DND-41 (cell line): ENCODE measurements around the gene PLPP6.

ENCODE experiments used
- ATAC-seq: fragments of 200-7000 bp; cut with Tn5 transposase; 3 replicates; pipeline ENCODE4 v1.9.1; 2021; ENCODE audit warnings: low read depth; ENCODE audit not compliant: insufficient read depth
- DNase-seq: peaks from one replicate; pipeline ENCODE4 v3.0.0-alpha.2; 2020
- H2AFZ ChIP-seq: 2 replicates; pipeline ENCODE4 v1.6.0; 2012; ENCODE audit warnings: low read depth, low read length
- H3K27ac ChIP-seq: 2 replicates; pipeline ENCODE4 v1.5.1; 2012; ENCODE audit warnings: low read length, inconsistent platforms
- H3K27me3 ChIP-seq: fragments of 200-600 bp; sonication (generic); 2 replicates; pipeline ENCODE4 v1.6.0; 2012; ENCODE audit warnings: low read length, mild to moderate bottlenecking, inconsistent platforms; ENCODE audit not compliant: insufficient read depth, poor library complexity
- H3K36me3 ChIP-seq: 2 replicates; pipeline ENCODE4 v1.5.1; 2012; ENCODE audit warnings: low read length, inconsistent platforms; ENCODE audit not compliant: insufficient read depth
- H3K4me1 ChIP-seq: 2 replicates; pipeline ENCODE4 v1.5.1; 2012; ENCODE audit warnings: mild to moderate bottlenecking, low read length; ENCODE audit not compliant: insufficient read depth
- H3K4me2 ChIP-seq: 2 replicates; pipeline ENCODE4 v1.6.0; 2012; ENCODE audit warnings: mild to moderate bottlenecking, moderate library complexity, low read length, inconsistent platforms; ENCODE audit not compliant: insufficient read depth
- H3K4me3 ChIP-seq, 2 experiments: fragments of 200-600 bp in 1 of 2; shearing (Covaris generic) in 1 of 2; 2 replicates each; pipeline ENCODE4 v1.5.1; 2012 to 2016; ENCODE audit warnings: inconsistent platforms in 2 of 2, low read length in 2 of 2, mild to moderate bottlenecking in 2 of 2, low read depth in 1 of 2, moderate library complexity in 1 of 2
- H3K79me2 ChIP-seq: 2 replicates; pipeline ENCODE4 v1.6.0; 2012; ENCODE audit warnings: low read length, inconsistent platforms; ENCODE audit not compliant: insufficient read depth
- H3K9ac ChIP-seq: 2 replicates; pipeline ENCODE4 v1.6.0; 2012; ENCODE audit warnings: low read depth, mild to moderate bottlenecking, inconsistent platforms, low read length, moderate library complexity
- H3K9me3 ChIP-seq: 2 replicates; pipeline ENCODE4 v1.5.1; 2012; ENCODE audit warnings: low read length, moderate library complexity, mild to moderate bottlenecking, inconsistent platforms; ENCODE audit not compliant: insufficient read depth, severe bottlenecking
- H4K20me1 ChIP-seq: 2 replicates; pipeline ENCODE4 v1.6.0; 2012; ENCODE audit warnings: low read length; ENCODE audit not compliant: insufficient read depth
- CTCF ChIP-seq: IDR thresholded peaks from 2 replicates; pipeline ENCODE4 v1.5.1; 2012; ENCODE audit warnings: borderline replicate concordance, low read length, moderate library complexity, mild to moderate bottlenecking; ENCODE audit not compliant: poor library complexity, severe bottlenecking; ENCODE audit errors: extremely low read depth
- EZH2 ChIP-seq: IDR thresholded peaks from 3 replicates; pipeline ENCODE4 v1.6.1; 2012; ENCODE audit warnings: borderline replicate concordance, low read depth, mild to moderate bottlenecking, moderate library complexity, low read length, inconsistent platforms; ENCODE audit not compliant: severe bottlenecking

Gene PLPP6

GRCh38 chr9:4691795-4692194, 29.7 kb downstream of the PLPP6 start:
- H3K4me3 ChIP-seq: no peak overlapping the region
- no peak overlapping the region for H3K4me2 ChIP-seq
- no peaks in the 10 kb centered on the region for H3K4me1 ChIP-seq
- no peak for DNase-seq
- H3K36me3 ChIP-seq: peaks cover 32% of the 10 kb centered on the region
- TF ChIP-seq EZH2 (no peak), CTCF (no peak)
- H2AFZ ChIP-seq: no peak overlapping the region
- H3K27ac ChIP-seq: no peak overlapping the region
- H3K9ac ChIP-seq: no peak overlapping the region
- peaks cover 22% of the 10 kb centered on the region for H3K79me2 ChIP-seq
- H4K20me1 ChIP-seq: no peaks in the 10 kb centered on the region; the same call in 1 of the 2 replicates
- no peaks in the 10 kb centered on the region for H3K9me3 ChIP-seq
- ATAC-seq: no peak
- H3K27me3 ChIP-seq: no peaks in the 10 kb centered on the region

- Histone ChIP-seq H3K9me3 (no peaks in the 10 kb centered on the region), H3K9ac (no peak overlapping the region), H2AFZ (no peak overlapping the region), H3K79me2 (0 out of 2 replicates have a peak, but pooled peaks cover 4% of the 10 kb centered on the region), H3K27me3 (no peaks in the 10 kb centered on the region), H3K4me2 (no peak overlapping the region), H4K20me1 (no peaks in the 10 kb centered on the region), H3K27ac (no peak overlapping the region), H3K4me3 (no peak overlapping the region), H3K36me3 (peaks cover 53% of the 10 kb centered on the region), H3K4me1 (no peaks in the 10 kb centered on the region)
- no peak for TF ChIP-seq EZH2
- TF ChIP-seq CTCF: no peak
- DNase-seq: no peak
- no peak for ATAC-seq
Observed at GRCh38 chr9:4700091-4700490, 38.0 kb downstream of the PLPP6 start.

- H3K9ac ChIP-seq: no peak overlapping the region
- H3K4me3 ChIP-seq: no peak overlapping the region
- H3K36me3 ChIP-seq: peaks cover 55% of the 10 kb centered on the region
- no peaks in the 10 kb centered on the region for H3K4me1 ChIP-seq
- 0 out of 2 replicates have a peak, but pooled peaks cover 3% of the 10 kb centered on the region for H3K79me2 ChIP-seq
- H3K9me3 ChIP-seq: no peaks in the 10 kb centered on the region
- TF ChIP-seq CTCF (no peak), EZH2 (no peak)
- DNase-seq (no peak), ATAC-seq (no peak)
- H4K20me1 ChIP-seq: no peaks in the 10 kb centered on the region
- no peak overlapping the region for H3K4me2 ChIP-seq
- no peak overlapping the region for H2AFZ ChIP-seq
- H3K27me3 ChIP-seq: no peaks in the 10 kb centered on the region
- H3K27ac ChIP-seq: no peak overlapping the region
Observed at GRCh38 chr9:4700932-4701331, 38.8 kb downstream of the PLPP6 start.

- Histone ChIP-seq H3K27me3 (no peaks in the 10 kb centered on the region), H4K20me1 (no peaks in the 10 kb centered on the region), H3K36me3 (peaks cover 59% of the 10 kb centered on the region), H3K79me2 (0 out of 2 replicates have a peak, but pooled peaks cover under 1% of the 10 kb centered on the region), H3K4me3 (no peak overlapping the region), H3K4me2 (no peak overlapping the region), H3K27ac (no peak overlapping the region), H3K4me1 (no peaks in the 10 kb centered on the region), H2AFZ (no peak overlapping the region), H3K9me3 (no peaks in the 10 kb centered on the region), H3K9ac (no peak overlapping the region)
- no peak for TF ChIP-seq EZH2
- TF ChIP-seq CTCF: no peak
- ATAC-seq (no peak), DNase-seq (no peak)
Observed at GRCh38 chr9:4701526-4701925, 39.4 kb downstream of the PLPP6 start.
